WERI-Rb-1 (cell line): ENCODE results near the gene EMC9.

Source experiments
- DNase-seq: peaks from one replicate; pipeline ENCODE4 v3.0.0-alpha.2; 2020
- H3K27ac ChIP-seq: fragments of 250-450 bp; sonication (Bioruptor Pico); 2 replicates; pipeline ENCODE4 v1.5.1; 2020; ENCODE audit warnings: mild to moderate bottlenecking, moderate library complexity
- H3K27me3 ChIP-seq: fragments of 250-450 bp; sonication (Bioruptor Pico); 2 replicates; pipeline ENCODE4 v1.5.1; 2021; ENCODE audit warnings: mild to moderate bottlenecking, low read depth, moderate library complexity; ENCODE audit not compliant: insufficient read depth, severe bottlenecking
- H3K36me3 ChIP-seq: fragments of 250-450 bp; sonication (Bioruptor Pico); 2 replicates; pipeline ENCODE4 v1.5.1; 2020; ENCODE audit warnings: mild to moderate bottlenecking, moderate library complexity
- H3K4me3 ChIP-seq: 2 replicates; pipeline ENCODE4 v1.5.1; 2011; ENCODE audit warnings: low read depth, mild to moderate bottlenecking, control low read depth, low read length
- H3K9me3 ChIP-seq: fragments of 250-450 bp; sonication (Bioruptor Pico); 2 replicates; pipeline ENCODE4 v1.5.1; 2021; ENCODE audit warnings: mild to moderate bottlenecking, moderate library complexity; ENCODE audit not compliant: severe bottlenecking
- CTCF ChIP-seq: IDR thresholded peaks from 2 replicates; pipeline ENCODE4 v1.5.1; 2011; ENCODE audit warnings: low read depth, mild to moderate bottlenecking, control low read depth, inconsistent platforms, low read length

Gene EMC9

DNA sequence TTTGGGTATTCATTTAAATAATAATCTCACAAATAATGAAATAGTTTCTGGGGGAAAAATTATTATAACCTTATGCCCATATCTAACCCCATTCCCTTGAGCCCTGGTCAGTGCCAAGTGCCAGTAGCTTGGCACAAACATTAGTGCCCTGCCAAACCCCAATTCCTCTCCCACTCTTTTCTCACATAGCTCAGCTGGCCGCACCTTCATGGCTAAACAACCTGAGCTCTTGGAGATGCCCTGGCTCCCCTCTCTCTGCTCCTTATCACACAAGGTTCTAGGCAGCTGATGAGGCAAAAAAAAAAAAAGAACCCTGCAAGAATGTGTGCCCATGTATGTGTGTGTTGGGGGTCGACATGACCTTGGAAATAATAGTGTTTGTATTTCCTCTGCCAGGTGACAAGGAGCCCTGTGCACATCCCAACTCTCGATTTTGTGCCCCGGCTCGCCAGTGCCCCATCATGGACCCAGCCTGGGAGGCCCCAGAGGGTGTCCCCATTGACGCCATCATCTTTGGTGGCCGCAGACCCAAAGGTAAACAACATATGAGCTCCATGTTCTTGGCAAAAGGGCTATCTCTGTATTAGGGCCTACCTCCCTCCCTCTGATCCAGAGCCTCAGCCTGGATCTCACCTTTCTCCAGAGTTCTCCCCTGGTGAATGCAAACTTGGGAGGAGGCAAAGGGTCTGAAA, 38.9 kb downstream of the EMC9 start:
- no peak for DNase-seq
- peaks cover 2% of the 10 kb centered on the region for H3K9me3 ChIP-seq
- H3K36me3 ChIP-seq, result no peaks in the 10 kb centered on the region
- no peaks in the 10 kb centered on the region for H3K27me3 ChIP-seq
- TF ChIP-seq CTCF, result no peak
- no peak overlapping the region for H3K27ac ChIP-seq
- H3K4me3 ChIP-seq, result no peak overlapping the region

GRCh38 chr14:24100982-24101494, 40.4 kb downstream of the EMC9 start:
- no peak for DNase-seq
- Histone ChIP-seq H3K36me3 (no peaks in the 10 kb centered on the region), H3K9me3 (peaks cover 2% of the 10 kb centered on the region), H3K27me3 (no peaks in the 10 kb centered on the region), H3K4me3 (no peak overlapping the region), H3K27ac (no peak overlapping the region)
- TF ChIP-seq CTCF, result no peak

- no peaks in the 10 kb centered on the region for H3K36me3 ChIP-seq
- no peak overlapping the region for H3K27ac ChIP-seq
Observed at GRCh38 chr14:24100197-24100981, 41.0 kb downstream of the EMC9 start.

DNA sequence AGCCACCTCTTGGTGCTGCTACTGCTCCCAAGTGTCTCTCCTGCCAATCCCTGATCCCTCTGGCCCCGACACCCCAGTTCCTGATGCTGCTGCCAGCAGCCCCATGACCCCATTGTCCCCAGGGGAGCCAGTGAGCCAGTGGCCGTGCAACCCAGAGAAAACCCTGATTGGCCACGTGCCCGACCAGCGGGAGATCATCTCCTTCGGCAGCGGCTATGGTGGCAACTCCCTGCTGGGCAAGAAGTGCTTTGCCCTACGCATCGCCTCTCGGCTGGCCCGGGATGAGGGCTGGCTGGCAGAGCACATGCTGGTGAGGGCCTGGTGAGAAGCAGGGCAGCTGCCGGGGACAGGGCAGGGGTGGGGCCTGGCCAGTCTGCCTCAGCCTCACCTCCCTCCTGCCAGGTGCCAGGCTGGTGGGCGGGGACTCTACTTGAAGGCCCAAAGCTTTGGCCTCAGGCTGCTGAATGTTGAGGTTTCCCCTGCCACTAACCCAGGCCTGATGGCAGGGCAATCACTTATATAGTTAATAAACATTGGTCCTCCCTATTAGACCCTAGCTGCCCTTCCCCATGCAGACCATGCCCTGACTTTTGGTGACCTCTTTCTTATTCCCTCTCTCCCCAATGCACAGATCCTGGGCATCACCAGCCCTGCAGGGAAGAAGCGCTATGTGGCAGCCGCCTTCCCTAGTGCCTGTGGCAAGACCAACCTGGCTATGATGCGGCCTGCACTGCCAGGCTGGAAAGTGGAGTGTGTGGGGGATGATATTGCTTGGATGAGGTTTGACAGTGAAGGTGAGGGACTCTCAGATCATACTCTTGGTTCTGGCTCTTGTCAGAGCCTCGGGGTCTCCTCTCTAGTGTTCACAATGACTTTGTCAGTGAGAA, 42.2 kb downstream of the EMC9 start:
- no peaks in the 10 kb centered on the region for H3K9me3 ChIP-seq
- DNase-seq, result no peak

More at GRCh38 chr14:24100197-24100981, 41.0 kb downstream of the EMC9 start:
- DNase-seq, result no peak
- Histone ChIP-seq H3K27me3 (no peaks in the 10 kb centered on the region), H3K4me3 (no peak overlapping the region), H3K9me3 (peaks cover 2% of the 10 kb centered on the region)
- TF ChIP-seq CTCF, result no peak

More for the DNA sequence above, 42.2 kb downstream of the EMC9 start:
- H3K27ac ChIP-seq, result no peak overlapping the region
- no peaks in the 10 kb centered on the region for H3K27me3 ChIP-seq
- H3K36me3 ChIP-seq, result no peaks in the 10 kb centered on the region
- no peak overlapping the region for H3K4me3 ChIP-seq
- TF ChIP-seq CTCF, result no peak
